ENCODE results near the gene MUC16.
"Not testable (repeated sequence)": the region's sequence is repeated elsewhere in the genome, so short reads cannot be mapped to it uniquely, and the experiment has no call there.

The MUC16 gene

DNA sequence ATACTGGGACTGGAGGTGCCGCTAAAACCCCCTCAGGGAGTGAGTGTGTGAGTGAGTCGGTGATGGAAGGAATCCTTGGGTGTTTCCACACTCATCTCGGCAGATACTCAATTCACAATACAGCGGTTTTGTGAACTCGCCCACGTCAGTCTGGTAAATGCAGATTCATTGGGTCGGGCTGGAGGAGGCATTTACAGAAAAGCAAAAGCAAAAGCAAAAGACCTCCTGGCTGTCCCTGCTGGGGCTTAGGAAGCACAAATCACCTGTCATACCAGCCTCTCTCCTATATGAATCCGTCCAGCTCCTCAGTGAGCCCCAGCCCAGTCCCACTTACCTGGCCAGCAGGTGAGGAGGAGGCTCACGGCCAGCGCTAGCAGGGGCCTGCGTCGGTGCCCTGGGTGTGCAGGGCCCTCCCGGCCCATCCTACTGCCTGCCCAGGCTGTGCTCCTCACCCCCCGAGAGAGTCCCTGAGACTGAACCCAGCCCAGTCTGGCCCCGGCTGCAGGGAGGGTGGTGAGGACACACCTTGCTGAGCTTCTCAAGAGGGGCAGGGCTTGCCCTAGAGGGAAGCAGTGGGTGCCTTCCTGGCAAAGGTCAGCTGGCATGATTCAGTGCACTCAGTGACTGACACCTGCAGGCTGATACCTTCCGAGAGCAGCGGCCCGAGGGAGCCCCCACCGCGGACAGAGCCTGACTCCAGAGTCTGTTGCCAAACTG is at the start of gene MUC16:
Gene MUC16, minus strand, starts transcription at position 475 of the 717 bp plus-strand sequence.
- DNase-seq, result no peak

DNA sequence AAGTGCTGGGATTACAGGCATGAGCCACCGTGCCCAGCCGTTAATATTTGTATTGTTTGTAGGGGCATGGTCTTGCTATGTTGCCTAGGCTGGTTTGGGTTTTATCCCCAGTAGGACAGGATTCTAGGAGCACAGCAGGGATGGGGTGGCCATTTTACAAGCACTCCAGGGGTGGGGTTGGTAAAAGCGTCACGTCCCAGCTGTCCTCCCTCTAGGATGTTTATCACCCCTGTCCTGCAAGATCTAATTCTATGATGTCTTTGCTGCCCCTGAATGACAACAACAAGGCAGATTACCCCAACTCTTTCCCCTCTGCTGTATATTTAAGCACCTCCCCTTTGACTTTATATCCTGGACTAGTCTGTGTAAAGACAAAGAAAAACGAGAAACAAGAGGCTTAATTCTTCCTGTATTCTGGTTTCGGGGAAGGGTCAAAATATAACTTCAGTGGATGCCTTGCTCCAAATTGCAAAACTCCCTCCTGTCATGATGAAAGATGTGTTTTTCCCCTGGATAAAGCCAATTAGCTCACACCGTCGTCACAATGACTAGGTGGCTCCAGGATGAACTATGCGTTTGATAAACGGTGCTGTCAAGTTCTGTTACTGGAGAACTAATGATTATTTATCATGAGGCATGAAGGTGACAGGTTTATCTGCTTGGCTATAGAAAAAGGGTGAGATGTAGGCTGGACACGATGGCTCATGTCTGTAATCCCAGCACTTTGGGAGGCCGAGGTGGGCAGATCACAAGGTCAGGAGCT is 48.9 kb upstream of the MUC16 start:
- no peak for DNase-seq

DNA sequence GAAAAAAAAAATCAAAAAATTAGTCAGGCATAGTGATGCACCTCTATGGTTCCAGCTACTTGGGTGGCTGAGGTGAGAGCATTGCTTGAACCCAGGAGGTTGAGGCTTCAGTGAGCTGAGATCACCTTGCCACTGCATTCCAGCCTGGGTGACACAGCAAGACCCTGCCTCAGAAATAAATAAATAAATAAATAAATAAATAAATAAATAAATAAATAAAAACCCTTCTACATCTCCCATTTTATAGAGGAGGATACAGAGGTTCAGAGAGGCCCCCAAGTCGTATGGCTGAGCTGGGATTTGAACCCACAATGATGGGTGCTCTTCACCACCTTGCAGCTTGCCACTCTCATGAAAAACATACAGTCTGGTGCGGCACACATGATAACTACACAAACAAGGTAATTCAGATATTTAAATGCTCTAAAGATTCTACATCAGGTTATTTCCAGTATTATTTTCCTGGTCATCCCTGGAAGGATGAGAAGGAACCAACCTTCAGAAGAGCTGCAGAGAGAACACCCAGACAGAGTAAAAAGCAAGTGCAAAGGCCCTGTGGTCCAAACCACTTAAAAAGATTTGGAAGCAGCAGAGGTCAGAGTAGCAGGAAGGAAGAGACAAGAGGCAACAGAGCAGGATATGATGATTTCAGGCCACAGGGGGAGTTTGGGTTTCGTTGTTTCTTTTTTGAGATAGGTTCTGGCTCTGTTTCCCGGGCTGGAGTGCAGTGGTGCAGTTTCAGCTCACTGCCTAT is 47.5 kb upstream of the MUC16 start:
- DNase-seq, result no peak

DNA sequence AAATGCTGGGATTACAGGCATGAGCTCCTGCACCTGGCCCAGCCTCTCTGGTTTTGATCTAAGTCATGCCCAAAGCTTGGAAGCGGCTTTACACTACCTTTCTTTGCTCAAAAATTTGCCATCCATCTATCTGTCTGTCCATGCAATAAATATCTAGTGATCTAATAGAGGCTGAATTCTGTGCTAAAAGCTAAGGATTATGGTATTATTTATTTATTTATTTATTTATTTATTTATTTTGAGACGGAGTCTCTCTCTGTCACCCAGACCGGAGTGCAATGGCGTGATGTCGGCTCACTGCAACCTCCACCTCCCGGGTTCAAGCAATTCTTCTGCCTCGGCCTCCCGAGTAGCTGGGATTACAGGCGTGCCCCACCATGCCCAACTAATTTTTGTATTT is 45.9 kb upstream of the MUC16 start:
- not testable (repeated sequence) for DNase-seq

DNA sequence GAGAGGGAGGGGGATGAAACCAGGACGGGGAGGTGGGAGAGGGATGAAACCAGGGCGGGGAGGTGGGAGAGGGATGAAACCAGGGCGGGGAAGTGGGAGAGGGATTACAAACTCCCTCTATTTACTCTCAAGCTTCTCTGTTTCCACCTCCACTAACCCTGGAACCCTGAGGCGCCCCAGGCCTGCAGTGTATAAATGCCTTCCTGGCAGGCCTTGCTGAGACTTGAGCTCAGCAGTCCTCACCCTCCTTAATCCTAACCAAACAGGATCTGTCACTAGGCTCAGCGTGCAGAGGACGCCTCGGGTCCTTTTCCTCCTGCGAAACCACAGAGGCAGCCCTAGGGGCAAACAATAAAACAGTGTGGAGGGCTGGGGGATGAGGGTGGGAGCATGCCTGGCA is 44.6 kb upstream of the MUC16 start:
- no peak for DNase-seq

DNA sequence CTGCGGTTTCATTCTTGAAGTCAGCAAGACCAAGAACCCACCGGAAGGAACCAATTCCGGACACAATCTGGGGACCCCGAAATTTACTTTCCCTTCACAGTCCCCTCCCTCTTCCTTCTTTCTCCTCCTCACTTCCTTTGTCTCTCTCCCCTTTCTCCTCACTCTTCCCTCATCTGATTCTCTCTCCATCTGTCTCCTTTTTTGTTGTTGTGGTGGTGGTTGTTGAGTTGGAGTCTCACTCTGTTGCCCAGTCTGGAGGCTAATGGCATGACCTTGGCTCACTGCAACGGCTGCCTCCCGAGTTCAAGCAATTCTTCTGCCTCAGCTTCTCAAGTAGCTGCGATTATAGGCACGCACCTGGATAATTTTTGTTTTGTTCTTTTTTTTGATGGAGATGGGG is 44.0 kb upstream of the MUC16 start:
- no peak for DNase-seq

DNA sequence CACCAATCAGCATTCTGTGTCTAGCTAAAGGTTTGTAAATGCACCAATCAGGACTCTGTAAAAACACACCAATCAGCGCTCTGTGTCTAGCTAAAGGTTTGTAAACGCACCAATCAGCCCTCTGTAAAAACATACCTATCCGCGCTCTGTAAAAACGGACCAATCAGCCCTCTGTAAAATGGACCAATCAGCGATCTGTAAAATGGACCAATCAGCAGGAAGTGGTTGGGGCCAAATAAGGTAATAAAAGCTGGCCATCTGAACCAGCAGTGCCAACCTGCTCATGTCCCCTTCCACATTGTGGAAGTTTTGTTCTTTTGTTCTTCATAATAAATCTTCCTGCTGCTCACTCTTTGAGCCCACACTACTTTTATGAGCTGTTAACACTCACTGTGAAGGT is 43.5 kb upstream of the MUC16 start:
- not testable (repeated sequence) for DNase-seq

DNA sequence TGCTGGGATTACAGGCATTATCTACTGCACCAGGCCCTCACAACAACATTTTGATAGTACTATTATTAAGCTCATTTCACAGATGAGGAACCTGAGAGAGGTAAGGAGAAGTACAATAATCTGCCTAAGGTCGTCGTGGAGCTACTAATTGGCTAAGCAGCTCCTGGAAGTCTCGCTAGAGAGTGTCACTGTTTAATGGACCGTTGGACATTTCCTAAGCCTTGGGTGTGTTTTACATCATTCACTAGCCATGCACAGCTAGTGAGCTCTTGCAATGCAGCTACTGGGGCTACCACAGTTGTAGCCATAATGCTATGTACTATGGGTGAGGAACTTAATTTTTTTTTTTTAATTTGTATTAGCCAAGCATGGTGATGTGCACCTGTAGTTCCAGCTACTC is 42.7 kb upstream of the MUC16 start:
- DNase-seq, result no peak

DNA sequence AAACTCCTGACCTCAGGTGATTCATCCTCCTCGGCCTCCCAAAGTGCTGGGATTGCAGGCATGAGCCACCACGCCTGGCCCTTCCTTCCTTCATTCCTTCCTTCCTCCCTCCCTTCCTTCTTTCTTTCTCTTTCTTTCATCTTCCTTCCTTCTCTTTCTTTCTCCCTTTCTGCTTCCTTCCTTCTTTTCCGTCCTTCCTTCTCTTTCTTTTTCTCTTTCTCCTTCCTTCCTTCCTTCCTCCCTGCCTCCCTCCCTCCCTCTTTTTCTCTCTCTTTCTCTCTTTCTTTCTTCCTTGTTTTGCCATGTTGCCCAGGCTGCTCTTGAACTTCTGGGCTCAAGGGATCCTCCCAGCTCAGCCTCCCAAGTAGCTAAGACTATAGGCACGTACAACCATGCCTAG is 36.5 kb upstream of the MUC16 start:
- DNase-seq, result no peak

DNA sequence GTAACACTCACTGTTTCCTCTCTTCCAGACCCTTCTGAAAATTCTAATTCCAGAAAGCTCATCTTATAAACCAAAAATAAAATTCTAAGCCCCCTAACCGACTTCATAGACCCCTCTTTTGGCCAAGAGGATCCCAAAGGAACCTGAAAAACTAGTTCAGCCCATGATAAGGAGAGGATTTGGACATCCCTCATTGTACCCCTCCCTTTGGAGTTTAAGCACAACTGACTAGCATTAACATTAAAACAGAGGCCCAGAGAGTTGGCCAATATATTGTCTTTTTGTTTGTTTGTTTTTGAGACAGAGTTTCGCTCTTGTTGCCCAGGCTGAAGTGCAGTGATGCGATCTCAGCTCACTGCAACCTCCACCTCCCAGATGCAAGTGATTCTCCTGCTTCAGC is 34.2 kb upstream of the MUC16 start:
- no peak for DNase-seq

DNA sequence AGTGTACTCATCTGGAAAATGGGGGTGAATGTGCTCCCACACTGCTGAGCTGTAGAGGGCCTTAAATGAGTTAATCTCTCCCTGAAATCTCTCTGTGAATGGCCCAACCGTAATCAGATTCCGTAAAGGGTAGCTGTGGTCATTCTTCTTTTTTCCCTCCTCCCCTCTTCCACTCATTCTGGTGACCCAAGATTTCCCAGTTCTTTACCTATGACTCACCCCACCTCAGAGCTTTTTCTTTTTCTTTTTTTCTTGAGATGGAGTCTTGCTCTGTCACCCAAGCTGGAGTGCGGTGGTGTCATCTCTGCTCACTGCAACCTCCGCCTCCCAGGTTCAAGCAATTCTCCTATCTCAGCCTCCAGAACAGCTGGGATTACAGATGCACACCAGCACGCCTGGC is 33.3 kb upstream of the MUC16 start:
- no peak for DNase-seq

DNA sequence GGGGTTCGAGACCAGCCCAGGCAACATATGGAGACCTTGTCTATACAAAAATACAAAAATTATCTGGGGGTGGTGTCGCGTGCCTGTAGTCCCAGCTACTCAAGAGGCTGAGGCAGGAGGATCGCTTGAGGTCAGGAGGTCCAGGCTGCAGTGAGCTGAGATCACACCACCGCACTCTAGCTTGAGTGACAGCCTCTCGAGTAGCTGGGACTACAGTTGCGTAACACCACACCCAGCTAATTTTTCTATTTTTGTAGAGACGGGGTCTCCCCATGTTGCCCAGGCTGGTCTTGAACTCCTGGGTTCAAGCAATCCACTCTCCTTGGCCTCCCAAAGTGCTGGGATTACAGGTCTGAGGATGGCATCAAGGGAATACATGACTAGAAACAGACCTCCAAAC is 30.8 kb upstream of the MUC16 start:
- no peak for DNase-seq

DNA sequence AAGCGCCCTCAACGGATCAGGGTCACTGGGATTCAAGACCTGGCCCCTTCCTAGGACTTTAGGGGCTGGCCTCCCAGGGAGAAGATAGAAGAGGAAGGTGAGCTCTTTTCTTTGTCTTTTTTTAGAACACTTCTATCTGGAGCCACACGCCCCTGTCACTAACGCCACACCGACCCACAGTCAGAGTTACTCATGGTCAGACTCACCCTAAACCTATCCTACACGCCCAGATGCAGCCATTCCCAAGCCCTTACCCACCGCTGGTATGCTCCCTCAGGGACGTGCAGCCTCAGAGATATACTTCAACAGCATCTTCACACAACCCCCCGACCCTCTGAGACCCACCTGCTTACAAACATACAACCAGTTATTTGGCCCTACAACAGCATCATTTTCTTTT is 29.9 kb upstream of the MUC16 start:
- no peak for DNase-seq

DNA sequence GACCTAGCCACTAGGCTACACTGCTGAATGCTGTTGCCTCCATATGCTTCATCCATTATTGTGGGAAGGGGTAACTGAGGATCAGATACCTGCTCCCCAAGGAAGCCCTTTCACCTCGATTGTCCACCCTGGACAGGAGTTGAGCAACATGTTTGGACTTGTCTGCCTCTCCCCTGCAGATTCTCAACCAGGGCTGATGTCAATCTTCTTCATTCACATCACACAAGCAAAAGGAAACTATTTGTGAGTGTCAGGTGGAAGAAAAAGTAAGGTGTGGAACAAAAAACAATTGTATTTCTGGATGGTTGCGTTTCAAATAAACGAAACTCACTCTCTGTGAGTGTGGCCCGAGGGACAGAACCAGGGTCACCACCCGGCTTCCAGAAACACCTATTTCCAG is 29.5 kb upstream of the MUC16 start:
- DNase-seq, result no peak

DNA sequence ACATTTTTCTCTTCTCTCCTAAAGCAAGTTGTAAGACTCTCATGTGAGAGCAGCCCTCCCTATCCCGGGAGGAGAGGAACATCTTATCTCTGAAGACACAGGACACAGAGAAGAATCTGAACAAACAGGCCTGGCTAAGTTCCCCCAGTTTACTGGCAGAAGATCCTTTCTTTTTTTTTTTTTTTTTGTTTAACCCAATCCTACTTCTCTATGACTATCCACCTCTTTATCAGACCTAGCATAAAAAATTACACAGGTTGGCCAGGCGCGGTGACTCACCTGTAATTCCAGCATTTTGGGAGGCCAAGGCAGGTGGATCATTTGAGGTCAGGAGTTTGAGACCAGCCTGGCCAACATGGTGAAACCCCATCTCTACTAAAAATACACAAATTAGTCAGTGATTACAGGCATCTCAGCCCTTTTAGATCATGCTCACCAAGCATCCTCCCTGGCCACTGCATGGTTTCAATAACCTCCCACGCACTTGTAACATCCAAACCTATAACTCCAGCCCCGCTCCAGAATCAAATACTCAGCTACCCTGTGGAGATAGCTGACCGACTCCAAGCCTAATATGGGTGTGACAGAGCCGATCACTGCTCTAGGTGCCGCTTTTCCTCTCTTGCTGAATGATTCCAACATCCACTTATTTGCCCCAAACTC is 27.3 kb upstream of the MUC16 start:
- DNase-seq, result no peak

DNA sequence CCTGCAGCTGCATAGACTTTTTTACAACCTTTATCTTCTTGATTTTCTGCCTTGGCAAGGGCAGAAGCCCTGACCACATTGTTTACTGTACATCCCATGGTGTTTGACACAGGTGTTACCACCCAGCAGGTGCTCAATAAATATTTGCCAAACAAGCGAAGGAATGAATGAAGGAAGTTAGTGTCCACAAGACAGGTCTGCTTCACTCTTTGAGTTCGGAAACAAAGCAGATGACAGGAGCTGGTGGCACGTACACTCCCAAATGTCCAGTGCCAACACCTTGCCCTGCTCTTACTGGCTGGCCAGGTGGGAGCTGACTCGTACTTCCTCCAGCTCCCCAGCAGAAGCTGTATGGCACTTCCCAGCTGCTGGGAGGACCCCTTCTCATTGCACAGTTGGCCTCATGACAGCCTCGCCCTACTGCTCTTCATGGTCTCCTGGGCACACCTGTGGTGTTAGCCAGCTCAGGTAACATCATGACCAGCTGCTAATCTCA is 22.0 kb upstream of the MUC16 start:
- no peak for DNase-seq

DNA sequence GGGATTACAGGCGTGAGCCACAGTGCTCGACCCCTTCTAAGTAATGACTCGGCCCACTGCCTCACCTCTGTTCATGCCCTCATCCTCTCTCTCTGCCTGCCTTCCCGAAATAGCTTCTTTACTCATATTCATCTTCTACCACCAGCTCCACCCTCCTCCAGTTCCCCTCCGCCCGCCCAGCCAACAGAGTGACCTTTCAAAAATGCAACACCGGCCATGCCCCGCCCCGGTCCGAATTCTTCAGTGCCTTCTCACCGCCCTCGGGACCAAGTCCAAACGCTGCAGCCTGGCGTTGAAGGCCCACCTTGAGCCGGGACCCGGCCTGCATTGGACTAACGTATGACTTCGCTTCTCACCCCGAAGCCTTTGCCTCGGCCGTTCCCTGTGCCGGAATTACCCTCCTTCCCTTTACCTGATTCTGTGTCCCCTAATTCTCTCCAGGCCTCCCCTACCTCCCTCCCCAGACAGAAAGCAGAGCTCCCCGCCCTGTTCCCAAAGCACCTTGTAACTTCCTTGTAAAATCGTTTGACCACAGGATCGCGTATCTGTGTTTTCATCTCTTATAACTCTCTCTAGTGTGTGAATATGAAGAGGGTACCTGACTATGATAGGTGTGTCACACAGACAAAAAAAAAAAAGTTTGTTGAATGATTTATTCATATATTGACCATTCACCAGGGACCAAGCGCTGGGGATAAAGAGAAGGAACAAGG is 8.1 kb upstream of the MUC16 start:
- DNase-seq, result no peak

DNA sequence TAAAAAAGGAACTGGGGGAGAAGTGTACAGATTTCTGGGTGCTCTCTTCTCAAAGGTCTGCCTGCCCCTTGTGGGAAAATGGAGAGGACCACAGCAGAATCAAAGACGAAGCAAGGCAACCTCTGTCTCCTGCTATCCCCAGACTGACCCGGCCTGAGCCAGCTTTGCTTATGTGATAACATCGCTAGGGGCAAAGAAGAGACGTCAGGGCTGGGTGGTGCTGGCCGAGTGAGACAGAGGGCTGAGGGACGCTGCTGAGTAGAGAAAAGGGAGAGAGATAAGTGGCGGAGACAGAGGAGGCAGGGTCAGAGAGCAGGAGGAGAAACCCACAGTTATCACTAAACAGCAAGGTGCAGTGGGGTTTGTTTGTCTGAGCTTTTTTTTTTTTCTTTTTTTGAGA is 4.6 kb upstream of the MUC16 start:
- no peak for DNase-seq

DNA sequence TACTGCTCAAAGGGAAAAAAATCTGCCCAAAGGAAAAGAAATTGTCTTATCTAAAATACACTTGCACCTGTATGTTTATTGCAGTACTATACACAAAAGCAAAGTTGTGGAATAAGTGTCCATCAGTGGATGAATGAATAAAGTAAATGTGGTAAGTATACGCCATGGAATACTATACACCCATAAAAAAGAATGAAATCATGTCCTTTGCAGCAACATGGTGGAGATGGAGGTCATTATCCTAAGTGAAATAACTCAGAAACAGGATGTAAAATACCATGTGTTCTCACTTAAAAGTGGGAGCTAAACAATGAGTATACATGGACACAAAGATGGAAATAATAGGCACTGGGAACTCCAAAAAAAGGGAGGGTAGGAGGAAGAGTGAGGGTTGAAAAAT is 3.8 kb upstream of the MUC16 start:
- no peak for DNase-seq

DNA sequence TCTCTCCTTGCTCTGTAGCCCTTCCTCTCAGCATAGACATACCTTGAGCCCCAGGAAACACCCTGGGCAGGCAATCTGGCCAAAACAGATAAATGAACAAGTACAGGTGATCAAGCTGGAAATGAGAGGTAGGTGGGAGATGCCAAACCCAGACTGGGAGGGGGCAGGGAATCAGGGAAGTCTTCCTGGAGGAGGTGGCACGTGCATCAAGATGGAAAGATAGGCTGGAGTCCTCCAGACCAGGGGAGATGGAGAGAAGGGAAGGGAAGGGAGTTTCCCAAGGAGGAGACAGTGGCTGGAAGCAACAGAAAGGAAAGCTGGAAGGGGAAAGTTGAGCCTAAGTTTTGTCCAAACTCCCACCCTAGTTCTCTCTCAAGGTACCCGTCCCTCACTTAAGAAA is 1.7 kb upstream of the MUC16 start:
- DNase-seq, result no peak

DNA sequence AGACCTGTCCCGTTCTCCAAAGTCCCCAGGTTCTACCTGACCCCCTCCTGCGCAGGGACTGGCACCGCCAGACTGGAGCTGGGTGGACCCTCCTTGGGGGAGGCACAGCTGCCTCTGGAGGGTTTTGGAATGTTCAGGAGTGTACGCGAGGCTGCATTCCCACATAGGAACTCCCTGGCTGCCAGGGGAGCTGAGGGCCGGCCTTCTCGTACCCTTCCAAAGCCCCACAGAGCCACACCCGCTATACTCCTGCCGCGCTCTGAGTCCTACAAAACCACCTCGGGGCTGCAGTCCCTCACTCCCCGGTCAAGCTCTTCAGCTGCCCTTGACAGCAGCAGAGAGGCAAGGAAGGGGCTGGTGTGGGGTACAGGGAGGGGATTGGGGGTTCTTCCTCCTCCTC is 484 bp upstream of the MUC16 start:
- DNase-seq, result no peak

DNA sequence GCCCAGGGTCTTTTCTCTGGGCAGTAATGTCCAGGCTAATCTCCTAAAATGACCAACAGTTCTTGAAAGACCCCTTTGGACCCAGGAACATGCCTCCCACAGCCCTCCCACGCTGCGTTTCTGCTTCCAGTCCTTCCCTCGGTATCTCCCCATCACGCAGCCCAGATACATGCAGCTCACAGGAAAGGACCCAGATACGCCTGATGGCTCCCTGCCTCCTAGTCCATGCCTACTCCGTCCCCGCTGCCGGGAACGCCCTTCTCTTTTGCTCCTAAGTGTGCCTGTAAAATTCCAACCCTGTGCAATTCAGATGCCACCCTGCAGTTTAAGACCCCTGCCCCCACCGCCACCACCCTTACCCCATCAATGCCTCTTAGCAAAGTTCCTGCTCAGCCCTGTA is 778 bp downstream of the MUC16 start:
- no peak for DNase-seq

DNA sequence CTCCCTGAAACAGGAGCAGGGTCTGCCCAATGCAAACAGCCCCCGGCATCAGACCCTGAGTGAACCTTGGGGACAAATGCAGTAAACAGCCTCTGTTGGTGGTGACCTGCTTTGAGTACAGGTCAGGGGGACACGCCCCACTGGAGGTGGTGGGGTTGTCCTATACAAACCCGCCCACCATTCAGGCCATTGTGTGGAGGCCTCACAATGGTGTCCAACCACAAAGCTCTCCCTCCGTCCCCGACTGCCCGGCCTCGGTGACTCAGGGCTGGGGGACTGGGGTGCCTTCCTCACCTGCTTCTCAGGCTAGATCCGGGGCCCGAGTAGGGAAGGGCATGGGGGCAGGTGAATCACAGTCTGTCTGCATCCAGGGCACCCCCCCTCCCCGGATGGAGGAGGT is 1.5 kb downstream of the MUC16 start:
- no peak for DNase-seq
